ENCODE data around the gene RECK.

GRCh38 chr9:36031774-36032555 lies 4.7 kb upstream of the RECK start:
- no peak for TF ChIP-seq CTCF (IDR thresholded peaks at IDR 0.05; ENCODE audit: low read length)
- no peak for TF ChIP-seq EZH2 (optimal IDR thresholded peaks at IDR 0.05; ENCODE audit: low read depth, low read length)

Measured in MM.1S (cell line).